ENCODE results near the gene MON1A.

The MON1A gene

DNA sequence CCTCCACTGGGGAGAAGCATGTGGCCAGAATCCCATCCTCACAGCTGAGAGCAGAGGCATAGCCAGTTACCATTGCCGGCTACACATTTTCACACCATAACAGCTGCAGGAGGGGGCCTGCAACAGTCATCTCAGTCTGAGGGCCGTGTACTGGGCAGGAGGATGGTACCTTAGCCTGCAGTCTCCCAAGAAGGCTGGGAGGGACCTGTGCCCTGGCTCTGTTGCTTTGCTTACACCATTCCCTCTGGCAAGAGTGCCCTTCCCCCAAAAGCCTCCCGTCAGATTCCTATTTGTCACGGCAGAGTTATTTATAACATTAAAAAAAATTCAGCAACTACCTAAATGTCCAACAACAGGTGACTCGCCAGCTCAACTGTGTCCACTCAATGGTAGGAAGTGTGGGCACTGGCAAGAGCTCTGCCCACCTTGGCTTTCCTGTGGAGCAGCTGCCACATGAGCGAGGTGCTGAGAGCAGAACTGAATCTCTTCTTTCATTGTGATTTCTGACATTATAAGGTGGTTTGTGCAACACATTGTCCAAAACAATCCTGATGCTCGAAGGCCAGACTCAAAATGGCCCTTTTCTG, 64.3 kb downstream of the MON1A start:
- H3K27ac ChIP-seq = no peak overlapping the region
- H3K4me3 ChIP-seq = no peak overlapping the region

GRCh38 chr3:49864505-49864904, 65.1 kb downstream of the MON1A start:
- no peak overlapping the region for H3K4me3 ChIP-seq
- H3K27ac ChIP-seq = no peak overlapping the region

- no peak overlapping the region for H3K4me3 ChIP-seq
- H3K27ac ChIP-seq = no peak overlapping the region
Observed at GRCh38 chr3:49859576-49860305, 69.9 kb downstream of the MON1A start.
